GM19035 (cell line): ENCODE results near the gene ENOX2.
"Not testable (repeated sequence)": the region's sequence is repeated elsewhere in the genome, so short reads cannot be mapped to it uniquely, and the experiment has no call there.

Experiments
- ATAC-seq: cut with Tn5 transposase; IDR thresholded peaks from one replicate; pipeline ENCODE4 v1.9.1; 2021; ENCODE audit not compliant: unreplicated experiment

The ENOX2 gene

GRCh38 chrX:130902783-130903613, at the start of gene ENOX2:
Gene ENOX2 (minus strand): TSS chrX:130903209. CDS start chrX:130703216, 199,993 bp downstream.
- ATAC-seq = peak; percentile 99

- ATAC-seq = peak; percentile 95
Measured at GRCh38 chrX:130952266-130953043, 49.4 kb upstream of the ENOX2 start.

- ATAC-seq = no peak
Measured at GRCh38 chrX:130944230-130944629, 41.2 kb upstream of the ENOX2 start.

GRCh38 chrX:130937101-130937500, 34.1 kb upstream of the ENOX2 start:
- no peak for ATAC-seq

GRCh38 chrX:130933358-130933757, 30.3 kb upstream of the ENOX2 start:
- no peak for ATAC-seq

- not testable (repeated sequence) for ATAC-seq
Measured at GRCh38 chrX:130920405-130920804, 17.4 kb upstream of the ENOX2 start.

- ATAC-seq = not testable (repeated sequence)
Measured at GRCh38 chrX:130919676-130920075, 16.7 kb upstream of the ENOX2 start.

- not testable (repeated sequence) for ATAC-seq
Measured at GRCh38 chrX:130918498-130918897, 15.5 kb upstream of the ENOX2 start.

- ATAC-seq = no peak
Measured at GRCh38 chrX:130916636-130917422, 13.8 kb upstream of the ENOX2 start.

- no peak for ATAC-seq
Measured at GRCh38 chrX:130915302-130915701, 12.3 kb upstream of the ENOX2 start.

- no peak for ATAC-seq
Measured at GRCh38 chrX:130909469-130910136, 6.6 kb upstream of the ENOX2 start.

GRCh38 chrX:130906776-130907175, 3.8 kb upstream of the ENOX2 start:
- no peak for ATAC-seq

- no peak for ATAC-seq
Measured at GRCh38 chrX:130902446-130902782, 595 bp downstream of the ENOX2 start.

- no peak for ATAC-seq
Measured at GRCh38 chrX:130896802-130897501, 6.1 kb downstream of the ENOX2 start.

- no peak for ATAC-seq
Measured at GRCh38 chrX:130896026-130896425, 7.0 kb downstream of the ENOX2 start.

- no peak for ATAC-seq
Measured at GRCh38 chrX:130895299-130895698, 7.7 kb downstream of the ENOX2 start.

GRCh38 chrX:130893356-130894085, 9.5 kb downstream of the ENOX2 start:
- ATAC-seq = no peak

- no peak for ATAC-seq
Measured at GRCh38 chrX:130887376-130887775, 15.6 kb downstream of the ENOX2 start.

- ATAC-seq = no peak
Measured at GRCh38 chrX:130885996-130886395, 17.0 kb downstream of the ENOX2 start.

- ATAC-seq = no peak
Measured at GRCh38 chrX:130885508-130885907, 17.5 kb downstream of the ENOX2 start.
